OCI-LY3 (cell line): ENCODE measurements around the gene PACS2.

Experiments used
- CTCF ChIP-seq: fragments of 200-600, 300-600 bp; sonication (generic); IDR thresholded peaks from 2 replicates; pipeline ENCODE4 v1.5.1; 2014; ENCODE audit warnings: antibody characterized with exemption, low read length, low read depth
- EZH2phosphoT487 ChIP-seq: fragments of 200-600 bp; shearing (Covaris generic); IDR thresholded peaks from 2 replicates; pipeline ENCODE4 v1.6.1; 2018; ENCODE audit warnings: antibody characterized with exemption, mixed run types, low read depth

DNA sequence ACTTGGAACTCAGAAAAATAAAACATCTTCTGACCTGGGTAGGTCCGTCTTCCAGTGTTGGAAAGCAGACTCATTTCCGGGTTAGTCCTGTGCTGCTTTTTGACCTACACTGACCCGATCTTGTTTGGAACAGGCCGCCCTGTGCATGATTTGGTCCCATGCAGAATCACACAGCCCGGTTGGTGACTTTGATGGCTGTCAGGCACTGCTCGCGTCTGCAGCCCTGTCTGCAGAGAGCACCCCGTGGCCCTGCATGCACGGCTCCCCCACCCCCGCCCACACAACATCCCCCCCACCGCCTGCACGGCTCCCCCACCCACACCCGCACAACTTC is 31.6 kb downstream of the PACS2 start:
- no peak for TF ChIP-seq CTCF
- TF ChIP-seq EZH2phosphoT487 = no peak
